Esophagus (tissue), 2 donors: ENCODE measurements around the gene COL1A1. TPM values are rescaled to one million over a fixed set of nuclear protein-coding genes. Genes with fewer than 3 reads are reported as not detected.

Experiments
- H3K27ac ChIP-seq, 2 donors: one replicate each; pipeline ENCODE4 v1.5.1; 2013; ENCODE audit warnings: low read depth in 2 of 2, mild to moderate bottlenecking in 2 of 2, inconsistent platforms in 1 of 2, low read length in 1 of 2, moderate library complexity in 1 of 2
- H3K27me3 ChIP-seq, 2 donors: one replicate each; pipeline ENCODE4 v1.6.1; 2013; ENCODE audit warnings: low read length in 2 of 2, control low read depth in 1 of 2, mild to moderate bottlenecking in 1 of 2; ENCODE audit not compliant: insufficient read depth in 2 of 2, control insufficient read depth in 1 of 2
- H3K36me3 ChIP-seq, 2 donors: one replicate each; pipeline ENCODE4 v1.6.1; 2013; ENCODE audit warnings: low read length in 1 of 2; ENCODE audit not compliant: control insufficient read depth in 2 of 2, insufficient read depth in 2 of 2
- H3K4me1 ChIP-seq, 2 donors: one replicate each; pipeline ENCODE4 v1.6.1; 2013; ENCODE audit warnings: low read length in 1 of 2; ENCODE audit not compliant: control insufficient read depth in 2 of 2, insufficient read depth in 2 of 2
- H3K4me3 ChIP-seq, 2 donors: one replicate each; pipeline ENCODE4 v1.5.1; 2013; ENCODE audit warnings: low read length in 2 of 2, mild to moderate bottlenecking in 2 of 2, low read depth in 1 of 2, moderate library complexity in 1 of 2
- H3K9me3 ChIP-seq, 2 donors: one replicate each; pipeline ENCODE4 v1.6.1; 2013; ENCODE audit warnings: mild to moderate bottlenecking in 2 of 2, low read depth in 1 of 2, low read length in 1 of 2, moderate library complexity in 1 of 2; ENCODE audit not compliant: control insufficient read depth in 2 of 2, insufficient read depth in 1 of 2
- WGBS, 2 donors: extraction: QIAGEN DNeasy Blood & Tissue Kit; methylation state at CpG; one replicate each; pipeline ENCODE4 v1.1.7; 2013; 5-methylcytosine and 5-hydroxymethylcytosine counted together
- polyA plus RNA-seq, 2 donors: library from polyadenylated mRNA; stranded (reverse); fragments of 200-250 nt; gene quantifications; one replicate each; pipeline ENCODE4 v1.2.3, GENCODE V29; 2013
- donor health status: healthy with polysubstance abuse.
- donor health status: Bipolar disorder and iron deficiency.

Gene COL1A1
- polyA plus RNA-seq, 2 donors = 11.8 to 12.8 TPM

DNA sequence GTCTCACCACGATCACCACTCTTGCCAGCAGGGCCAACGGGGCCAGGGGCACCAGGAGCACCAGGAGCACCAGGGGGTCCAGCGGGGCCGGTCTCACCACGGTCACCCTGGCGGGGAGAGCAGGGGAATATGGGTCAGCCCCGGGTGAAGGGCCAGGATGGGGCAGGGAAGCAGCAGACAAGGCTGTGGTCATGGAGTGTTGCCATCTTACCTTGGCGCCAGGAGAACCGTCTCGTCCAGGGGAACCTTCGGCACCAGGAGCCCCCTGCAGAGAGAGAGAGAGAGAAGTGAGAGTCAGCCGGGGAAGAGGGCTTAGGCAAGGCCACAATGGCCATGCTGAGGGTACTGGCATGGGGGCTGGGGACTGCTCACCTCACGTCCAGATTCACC, 12.9 kb downstream of the COL1A1 start:
- H3K27ac ChIP-seq = no peak overlapping the region
- H3K27me3 ChIP-seq = no peaks in the 10 kb centered on the region
- peaks cover 0 to 22% of the 10 kb centered on the region in 2 donors for H3K36me3 ChIP-seq
- H3K4me3 ChIP-seq = no peak overlapping the region
- 73 to 78% methylated on average over 13 of the region's 13 CpGs for WGBS, 2 donors
- no peaks in the 10 kb centered on the region for H3K9me3 ChIP-seq
- peaks cover 0 to 4% of the 10 kb centered on the region in 2 donors for H3K4me1 ChIP-seq

- Histone ChIP-seq H3K27ac (no peak overlapping the region), H3K36me3 (peaks cover 0 to 22% of the 10 kb centered on the region in 2 donors), H3K4me1 (peaks cover 0 to 7% of the 10 kb centered on the region in 2 donors), H3K27me3 (no peaks in the 10 kb centered on the region), H3K9me3 (no peaks in the 10 kb centered on the region), H3K4me3 (no peak overlapping the region)
- 77 to 83% methylated on average over 17 of the region's 17 CpGs for WGBS, 2 donors
Measured at GRCh38 chr17:50187751-50188530, 13.5 kb downstream of the COL1A1 start.

- peaks cover 0 to 7% of the 10 kb centered on the region in 2 donors for H3K4me1 ChIP-seq
- H3K27ac ChIP-seq = no peak overlapping the region
- no peak overlapping the region for H3K4me3 ChIP-seq
- no peaks in the 10 kb centered on the region for H3K9me3 ChIP-seq
- 72 to 73% methylated on average over 4 of the region's 4 CpGs for WGBS, 2 donors
- no peaks in the 10 kb centered on the region for H3K27me3 ChIP-seq
- H3K36me3 ChIP-seq = peaks cover 0 to 18% of the 10 kb centered on the region in 2 donors
Measured at GRCh38 chr17:50187394-50187725, 14.1 kb downstream of the COL1A1 start.

DNA sequence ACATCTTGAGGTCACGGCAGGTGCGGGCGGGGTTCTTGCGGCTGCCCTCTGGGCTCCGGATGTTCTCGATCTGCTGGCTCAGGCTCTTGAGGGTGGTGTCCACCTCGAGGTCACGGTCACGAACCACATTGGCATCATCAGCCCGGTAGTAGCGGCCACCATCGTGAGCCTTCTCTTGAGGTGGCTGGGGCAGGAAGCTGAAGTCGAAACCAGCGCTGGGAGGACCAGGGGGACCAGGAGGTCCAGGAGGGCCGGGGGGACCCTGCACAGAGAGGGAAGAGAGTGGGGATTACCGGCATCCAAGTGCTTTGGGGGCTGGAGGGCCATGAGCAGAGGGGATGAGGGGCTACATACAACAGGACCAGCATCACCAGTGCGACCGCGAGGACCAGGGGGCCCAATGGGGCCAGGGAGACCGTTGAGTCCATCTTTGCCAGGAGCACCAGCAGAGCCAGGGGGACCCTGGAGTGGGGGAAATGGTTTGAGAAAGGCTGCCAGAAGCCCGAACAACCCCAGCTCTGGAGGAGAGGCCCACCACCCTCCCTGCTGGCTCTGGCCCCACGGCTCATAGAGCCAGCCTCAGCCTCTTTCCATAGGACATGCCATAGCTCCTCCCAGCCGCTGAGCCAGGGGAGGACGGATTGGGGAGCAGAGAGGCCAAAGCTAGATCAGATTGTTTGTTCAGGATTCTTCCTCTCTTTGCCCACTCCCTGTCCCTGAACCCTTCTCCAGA, 14.6 kb downstream of the COL1A1 start:
- Histone ChIP-seq H3K36me3 (peaks cover 0 to 18% of the 10 kb centered on the region in 2 donors), H3K4me1 (peaks cover 0 to 9% of the 10 kb centered on the region in 2 donors)
- WGBS, 2 donors = 82% methylated on average over 24 of the region's 24 CpGs

GRCh38 chr17:50185631-50186471, 15.6 kb downstream of the COL1A1 start:
- Histone ChIP-seq H3K9me3 (no peaks in the 10 kb centered on the region), H3K36me3 (peaks cover 0 to 12% of the 10 kb centered on the region in 2 donors), H3K27me3 (no peaks in the 10 kb centered on the region), H3K27ac (peak overlapping the region; percentile 21 to 26), H3K4me1 (peaks cover 0 to 13% of the 10 kb centered on the region in 2 donors), H3K4me3 (no peak overlapping the region)
- 82 to 86% methylated on average over 31 of the region's 31 CpGs for WGBS, 2 donors

More for the DNA sequence above, 14.6 kb downstream of the COL1A1 start:
- no peaks in the 10 kb centered on the region for H3K9me3 ChIP-seq
- no peak overlapping the region for H3K4me3 ChIP-seq
- H3K27ac ChIP-seq = no peak overlapping the region
- H3K27me3 ChIP-seq = no peaks in the 10 kb centered on the region

- Histone ChIP-seq H3K36me3 (peaks cover 0 to 8% of the 10 kb centered on the region in 2 donors), H3K27ac (peak overlapping the region; percentile 18 to 49), H3K27me3 (no peaks in the 10 kb centered on the region), H3K4me1 (peaks cover 0 to 13% of the 10 kb centered on the region in 2 donors), H3K4me3 (no peak overlapping the region), H3K9me3 (no peaks in the 10 kb centered on the region)
- WGBS, 2 donors = 37 to 57% methylated on average over 19 of the region's 19 CpGs
Measured at GRCh38 chr17:50184611-50185398, 16.6 kb downstream of the COL1A1 start.

DNA sequence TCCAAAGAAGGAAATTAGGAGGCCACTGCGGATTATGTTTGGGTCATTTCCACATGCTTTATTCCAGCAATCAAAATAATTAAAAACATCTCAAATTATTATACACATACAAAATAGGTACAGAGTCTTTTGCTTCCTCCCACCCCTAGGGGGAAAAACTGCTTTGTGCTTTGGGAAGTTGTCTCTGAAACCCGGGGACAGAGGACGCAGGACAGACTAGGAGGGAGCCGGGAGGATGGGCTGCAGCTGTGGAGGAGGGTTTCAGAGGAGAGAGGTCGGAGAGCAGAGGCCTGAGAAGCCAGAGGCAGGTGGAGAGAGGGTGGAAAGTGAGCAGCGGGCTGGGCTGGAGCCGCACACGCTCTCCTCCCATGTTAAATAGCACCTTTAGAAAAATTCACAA, 17.4 kb downstream of the COL1A1 start:
- peaks cover 0 to 13% of the 10 kb centered on the region in 2 donors for H3K4me1 ChIP-seq
- H3K27ac ChIP-seq = peak overlapping the region in 1 of 2 donors; percentile 28
- 30 to 49% methylated on average over 7 to 8 of the region's 8 CpGs for WGBS, 2 donors
- H3K36me3 ChIP-seq = peaks cover 0 to 8% of the 10 kb centered on the region in 2 donors
- H3K4me3 ChIP-seq = no peak overlapping the region
- H3K27me3 ChIP-seq = no peaks in the 10 kb centered on the region
- no peaks in the 10 kb centered on the region for H3K9me3 ChIP-seq

- Histone ChIP-seq H3K27ac (peak overlapping the region in 1 of 2 donors; percentile 14), H3K4me1 (peaks cover 0 to 13% of the 10 kb centered on the region in 2 donors), H3K9me3 (no peaks in the 10 kb centered on the region), H3K27me3 (no peaks in the 10 kb centered on the region), H3K4me3 (no peak overlapping the region), H3K36me3 (peaks cover 0 to 8% of the 10 kb centered on the region in 2 donors)
- WGBS, 2 donors = 65 to 66% methylated on average over 12 of the region's 12 CpGs
Measured at GRCh38 chr17:50183421-50183994, 17.9 kb downstream of the COL1A1 start.
